HG03442 (cell line): ENCODE results near the gene ASPN.
"Not testable (repeated sequence)": the region's sequence is repeated elsewhere in the genome, so short reads cannot be mapped to it uniquely, and the experiment has no call there.

ENCODE experiments used
- ATAC-seq: cut with Tn5 transposase; IDR thresholded peaks from one replicate; pipeline ENCODE4 v1.9.1; 2021; ENCODE audit warnings: mild to moderate bottlenecking, moderate library complexity; ENCODE audit not compliant: unreplicated experiment

The ASPN gene

GRCh38 chr9:92422611-92423338 lies 59.5 kb downstream of the ASPN start:
- no peak for ATAC-seq

- ATAC-seq = no peak
Observed at GRCh38 chr9:92414566-92414965, 67.7 kb downstream of the ASPN start.

- ATAC-seq = not testable (repeated sequence)
Observed at GRCh38 chr9:92411157-92411556, 71.1 kb downstream of the ASPN start.

- ATAC-seq = no peak
Observed at GRCh38 chr9:92408747-92409478, 73.4 kb downstream of the ASPN start.

GRCh38 chr9:92407818-92408217 lies 74.5 kb downstream of the ASPN start:
- no peak for ATAC-seq

GRCh38 chr9:92406477-92406876 lies 75.8 kb downstream of the ASPN start:
- ATAC-seq = peak; percentile 57
